ENCODE measurements around the gene STRBP. TPM values are rescaled to one million over a fixed set of nuclear protein-coding genes. Genes with fewer than 3 reads are reported as not detected.

Gene STRBP
- total RNA-seq, 2 donors from 2014 or later, result 10.0 to 12.6 TPM

DNA sequence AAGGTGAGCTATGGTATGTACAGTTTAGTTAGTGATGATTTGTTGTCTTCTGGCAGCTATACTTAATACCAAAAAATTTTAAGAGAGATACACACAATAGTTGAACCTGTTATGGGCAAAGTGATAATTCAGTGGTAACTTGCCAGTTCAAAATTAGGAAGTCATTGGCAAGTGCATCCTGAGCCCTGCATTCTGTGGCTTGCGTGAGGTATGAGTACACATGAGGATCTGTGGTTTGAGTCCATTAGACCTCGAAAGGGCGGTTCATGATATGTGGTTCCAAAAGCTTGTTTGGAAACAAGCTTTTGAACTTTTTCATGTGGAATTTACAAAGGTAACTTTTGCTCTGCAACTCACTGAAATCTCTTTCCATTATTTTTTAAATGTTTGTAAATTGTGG lies 187.9 kb downstream of the STRBP start:
- no peaks in the 10 kb centered on the region for H3K27me3 ChIP-seq
- no peak overlapping the region for H3K27ac ChIP-seq
- H3K4me1 ChIP-seq, result no peaks in the 10 kb centered on the region
- TF ChIP-seq, protein P1, sequence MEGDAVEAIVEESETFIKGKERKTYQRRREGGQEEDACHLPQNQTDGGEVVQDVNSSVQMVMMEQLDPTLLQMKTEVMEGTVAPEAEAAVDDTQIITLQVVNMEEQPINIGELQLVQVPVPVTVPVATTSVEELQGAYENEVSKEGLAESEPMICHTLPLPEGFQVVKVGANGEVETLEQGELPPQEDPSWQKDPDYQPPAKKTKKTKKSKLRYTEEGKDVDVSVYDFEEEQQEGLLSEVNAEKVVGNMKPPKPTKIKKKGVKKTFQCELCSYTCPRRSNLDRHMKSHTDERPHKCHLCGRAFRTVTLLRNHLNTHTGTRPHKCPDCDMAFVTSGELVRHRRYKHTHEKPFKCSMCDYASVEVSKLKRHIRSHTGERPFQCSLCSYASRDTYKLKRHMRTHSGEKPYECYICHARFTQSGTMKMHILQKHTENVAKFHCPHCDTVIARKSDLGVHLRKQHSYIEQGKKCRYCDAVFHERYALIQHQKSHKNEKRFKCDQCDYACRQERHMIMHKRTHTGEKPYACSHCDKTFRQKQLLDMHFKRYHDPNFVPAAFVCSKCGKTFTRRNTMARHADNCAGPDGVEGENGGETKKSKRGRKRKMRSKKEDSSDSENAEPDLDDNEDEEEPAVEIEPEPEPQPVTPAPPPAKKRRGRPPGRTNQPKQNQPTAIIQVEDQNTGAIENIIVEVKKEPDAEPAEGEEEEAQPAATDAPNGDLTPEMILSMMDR (IDR thresholded peaks at IDR 0.05), result no peak
- H3K36me3 ChIP-seq, result peaks cover 50% of the 10 kb centered on the region
- H3K4me3 ChIP-seq, result no peak overlapping the region
- DNase-seq (ENCODE audit: low spot score), result no peak
- no peaks in the 10 kb centered on the region for H3K9me3 ChIP-seq

DNA sequence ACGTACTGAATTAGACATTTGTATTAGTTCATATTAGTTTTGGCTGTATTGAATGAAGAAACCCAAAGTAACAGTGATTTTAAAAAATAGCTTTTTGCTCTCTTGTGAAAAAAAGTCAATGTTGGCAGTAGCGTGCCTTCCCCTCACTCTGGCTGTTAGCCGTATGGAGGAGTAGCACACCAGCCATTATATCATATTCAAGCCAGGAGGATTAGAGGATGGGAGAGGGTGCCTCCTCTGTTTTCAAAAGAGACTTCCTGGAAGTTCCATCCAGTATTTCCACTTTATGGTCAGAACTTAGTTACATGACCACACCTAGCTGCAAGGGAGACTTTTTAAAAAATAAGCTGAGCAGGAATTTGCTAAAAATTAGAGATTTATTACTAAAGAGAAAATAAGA lies 193.8 kb downstream of the STRBP start:
- no peaks in the 10 kb centered on the region for H3K27me3 ChIP-seq
- H3K27ac ChIP-seq, result peak overlapping the region in 1 of 2 donors; percentile 36
- TF ChIP-seq, protein P1 (IDR thresholded peaks at IDR 0.05), result no peak
- peaks cover 0 to 15% of the 10 kb centered on the region in 2 donors for H3K4me1 ChIP-seq
- no peak overlapping the region for H3K4me3 ChIP-seq
- DNase-seq (ENCODE audit: low spot score), result no peak
- H3K36me3 ChIP-seq, result peaks cover 45% of the 10 kb centered on the region
- no peaks in the 10 kb centered on the region for H3K9me3 ChIP-seq

DNA sequence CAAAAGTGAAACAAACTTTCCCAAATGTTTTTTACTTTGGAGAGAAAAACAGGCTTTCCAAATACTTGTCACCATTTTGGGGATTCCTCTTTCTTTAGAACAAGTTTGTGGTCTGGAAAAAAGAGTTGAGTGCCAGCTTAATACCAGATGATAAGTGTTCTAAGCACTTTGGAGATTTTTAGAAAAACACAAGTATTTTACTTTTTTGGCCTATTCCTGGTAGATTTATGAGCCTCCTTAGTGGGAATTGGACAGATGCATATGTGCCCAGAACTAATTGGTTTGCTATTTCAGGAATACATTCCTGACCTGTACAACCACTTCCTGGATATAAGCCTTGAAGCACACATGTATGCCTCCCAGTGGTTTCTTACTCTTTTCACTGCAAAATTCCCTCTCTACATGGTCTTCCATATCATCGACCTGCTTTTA lies 194.4 kb downstream of the STRBP start:
- Histone ChIP-seq H3K4me1 (peaks cover 0 to 17% of the 10 kb centered on the region in 2 donors), H3K9me3 (no peaks in the 10 kb centered on the region), H3K36me3 (peaks cover 43% of the 10 kb centered on the region), H3K27me3 (no peaks in the 10 kb centered on the region), H3K4me3 (no peak overlapping the region), H3K27ac (peak overlapping the region; percentile 11 to 36)
- TF ChIP-seq, protein P1 (IDR thresholded peaks at IDR 0.05), result no peak
- DNase-seq (ENCODE audit: low spot score), result no peak

DNA sequence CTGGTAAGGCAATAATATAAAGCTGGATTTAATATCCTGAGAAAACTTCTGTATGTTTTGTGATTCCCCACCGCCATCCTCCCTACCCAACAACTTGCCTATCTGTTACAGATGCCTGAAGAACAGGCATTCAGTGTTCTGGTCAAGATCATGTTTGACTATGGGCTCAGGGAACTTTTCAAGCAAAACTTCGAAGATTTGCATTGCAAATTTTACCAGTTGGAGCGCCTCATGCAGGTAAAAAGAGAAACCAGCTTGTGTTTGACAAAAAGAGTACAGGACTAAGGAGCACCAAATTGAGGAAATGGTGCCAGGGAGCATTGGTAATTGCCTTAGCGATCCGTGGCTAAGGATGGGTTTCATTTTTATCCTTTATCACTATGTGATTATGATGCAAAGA lies 194.9 kb downstream of the STRBP start:
- H3K27ac ChIP-seq, result peak overlapping the region; percentile 11 to 36
- H3K9me3 ChIP-seq, result no peaks in the 10 kb centered on the region
- peaks cover 0 to 17% of the 10 kb centered on the region in 2 donors for H3K4me1 ChIP-seq
- TF ChIP-seq, protein P1 (IDR thresholded peaks at IDR 0.05), result no peak
- no peaks in the 10 kb centered on the region for H3K27me3 ChIP-seq
- peaks cover 38% of the 10 kb centered on the region for H3K36me3 ChIP-seq
- no peak for DNase-seq (ENCODE audit: low spot score)
- H3K4me3 ChIP-seq, result no peak overlapping the region

DNA sequence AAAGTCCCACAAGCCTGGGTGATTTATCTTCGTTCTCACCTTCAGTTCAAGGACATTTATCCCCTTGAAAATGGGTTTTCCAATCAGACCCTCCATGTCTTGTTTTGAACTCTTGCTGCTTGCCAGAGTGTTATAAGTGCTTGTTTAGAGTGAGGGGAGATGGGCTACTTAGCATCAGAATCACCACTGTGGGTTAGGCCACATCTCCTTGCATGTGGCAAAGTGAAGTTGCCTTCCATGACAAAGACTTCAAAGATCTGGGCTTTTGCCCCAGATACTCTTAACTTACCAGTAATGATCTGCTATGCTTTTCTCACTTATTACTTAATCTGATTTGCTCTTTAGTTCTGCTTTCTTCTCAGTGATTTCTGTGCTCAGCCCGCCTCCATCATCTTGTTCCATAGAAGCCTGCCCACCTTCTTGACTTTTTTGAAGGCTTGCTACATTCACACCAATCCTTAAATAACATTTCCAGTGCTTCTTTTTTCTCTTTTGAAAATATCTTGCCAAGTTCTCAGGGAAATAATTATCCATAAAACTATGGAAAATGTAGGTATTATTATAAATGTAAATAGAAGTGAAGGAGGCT lies 195.9 kb downstream of the STRBP start:
- H3K27ac ChIP-seq, result no peak overlapping the region
- DNase-seq (ENCODE audit: low spot score), result no peak
- peaks cover 0 to 17% of the 10 kb centered on the region in 2 donors for H3K4me1 ChIP-seq
- TF ChIP-seq, protein P1 (IDR thresholded peaks at IDR 0.05), result no peak
- no peak overlapping the region for H3K4me3 ChIP-seq
- H3K36me3 ChIP-seq, result peaks cover 40% of the 10 kb centered on the region
- no peaks in the 10 kb centered on the region for H3K9me3 ChIP-seq
- H3K27me3 ChIP-seq, result no peaks in the 10 kb centered on the region

MicroRNA genes within 50 kb of the gene (microRNA counts, 767-probe panel; counts per million panel counts)
- microRNA hsa-miR-600, result 0 to 31.0 counts per million in 2 donors

Other genes with a start within 250 kb of the STRBP start
- 1 to 10 TPM in 1 of 2 donors, not detected in 1; 1.4 TPM for gene GPR21, start 234.9 kb downstream of the STRBP start, total RNA-seq
- 1 to 10 TPM; 1.6 to 3.5 TPM for gene CRB2, start 87.6 kb upstream of the STRBP start, total RNA-seq